Measurements from ENCODE around the gene ABO.
A peak's percentile ranks its signal among the peaks of the same experiment; 100 is the strongest.

The ABO gene

GRCh38 chr9:133258061-133259015 lies 16.7 kb downstream of the ABO start:
- TF ChIP-seq CTCF (IDR thresholded peaks at IDR 0.05; ENCODE audit: poor library complexity, severe bottlenecking) = no peak
- Histone ChIP-seq H3K9me3 (ENCODE audit: severe bottlenecking) (no peaks in the 10 kb centered on the region), H3K27ac (ENCODE audit: poor library complexity, severe bottlenecking) (no peak overlapping the region), H3K4me3 (ENCODE audit: severe bottlenecking) (no peak overlapping the region), H3K36me3 (ENCODE audit: low read depth) (no peaks in the 10 kb centered on the region), H3K27me3 (ENCODE audit: insufficient read depth, poor library complexity, severe bottlenecking) (no peaks in the 10 kb centered on the region), H3K4me1 (ENCODE audit: insufficient read depth, poor library complexity, severe bottlenecking) (no peaks in the 10 kb centered on the region)
- ATAC-seq (ENCODE audit: low read depth) = no peak
- no peak for DNase-seq (ENCODE audit: low spot score)

- no peak for DNase-seq (ENCODE audit: low spot score)
- ATAC-seq (ENCODE audit: low read depth) = no peak
- TF ChIP-seq CTCF (IDR thresholded peaks at IDR 0.05; ENCODE audit: poor library complexity, severe bottlenecking) = no peak
- no peaks in the 10 kb centered on the region for H3K4me1 ChIP-seq (ENCODE audit: insufficient read depth, poor library complexity, severe bottlenecking)
- H3K4me3 ChIP-seq (ENCODE audit: severe bottlenecking) = no peak overlapping the region
- H3K27ac ChIP-seq (ENCODE audit: poor library complexity, severe bottlenecking) = no peak overlapping the region
- no peaks in the 10 kb centered on the region for H3K36me3 ChIP-seq (ENCODE audit: low read depth)
- H3K27me3 ChIP-seq (ENCODE audit: insufficient read depth, poor library complexity, severe bottlenecking) = no peaks in the 10 kb centered on the region
- H3K9me3 ChIP-seq (ENCODE audit: severe bottlenecking) = no peaks in the 10 kb centered on the region
Measured at GRCh38 chr9:133257465-133257956, 17.5 kb downstream of the ABO start.

- ATAC-seq (ENCODE audit: low read depth) (no peak), DNase-seq (ENCODE audit: low spot score) (no peak)
- H3K27me3 ChIP-seq (ENCODE audit: insufficient read depth, poor library complexity, severe bottlenecking) = no peaks in the 10 kb centered on the region
- TF ChIP-seq CTCF (IDR thresholded peaks at IDR 0.05; ENCODE audit: poor library complexity, severe bottlenecking) = no peak
- H3K27ac ChIP-seq (ENCODE audit: poor library complexity, severe bottlenecking) = no peak overlapping the region
- H3K4me3 ChIP-seq (ENCODE audit: severe bottlenecking) = no peak overlapping the region
- H3K4me1 ChIP-seq (ENCODE audit: insufficient read depth, poor library complexity, severe bottlenecking) = no peaks in the 10 kb centered on the region
- H3K9me3 ChIP-seq (ENCODE audit: severe bottlenecking) = no peaks in the 10 kb centered on the region
- no peaks in the 10 kb centered on the region for H3K36me3 ChIP-seq (ENCODE audit: low read depth)
Measured at GRCh38 chr9:133256686-133257091, 18.3 kb downstream of the ABO start.

- DNase-seq (ENCODE audit: low spot score) = peak; percentile 56
- no peak overlapping the region for H3K27ac ChIP-seq (ENCODE audit: poor library complexity, severe bottlenecking)
- H3K4me3 ChIP-seq (ENCODE audit: severe bottlenecking) = no peak overlapping the region
- no peak for ATAC-seq (ENCODE audit: low read depth)
- H3K36me3 ChIP-seq (ENCODE audit: low read depth) = no peaks in the 10 kb centered on the region
- no peaks in the 10 kb centered on the region for H3K4me1 ChIP-seq (ENCODE audit: insufficient read depth, poor library complexity, severe bottlenecking)
- H3K9me3 ChIP-seq (ENCODE audit: severe bottlenecking) = no peaks in the 10 kb centered on the region
- no peak for TF ChIP-seq CTCF (IDR thresholded peaks at IDR 0.05; ENCODE audit: poor library complexity, severe bottlenecking)
- H3K27me3 ChIP-seq (ENCODE audit: insufficient read depth, poor library complexity, severe bottlenecking) = no peaks in the 10 kb centered on the region
Measured at GRCh38 chr9:133256136-133256461, 18.9 kb downstream of the ABO start.
